Measurements from ENCODE around the gene CELF4. TPM values are rescaled to one million over a fixed set of nuclear protein-coding genes. Genes with fewer than 3 reads are reported as not detected.

CELF4 gene
- total and polyA plus RNA-seq, 4 donors, result 0.24 to 3.0 (median 1.3) TPM

DNA sequence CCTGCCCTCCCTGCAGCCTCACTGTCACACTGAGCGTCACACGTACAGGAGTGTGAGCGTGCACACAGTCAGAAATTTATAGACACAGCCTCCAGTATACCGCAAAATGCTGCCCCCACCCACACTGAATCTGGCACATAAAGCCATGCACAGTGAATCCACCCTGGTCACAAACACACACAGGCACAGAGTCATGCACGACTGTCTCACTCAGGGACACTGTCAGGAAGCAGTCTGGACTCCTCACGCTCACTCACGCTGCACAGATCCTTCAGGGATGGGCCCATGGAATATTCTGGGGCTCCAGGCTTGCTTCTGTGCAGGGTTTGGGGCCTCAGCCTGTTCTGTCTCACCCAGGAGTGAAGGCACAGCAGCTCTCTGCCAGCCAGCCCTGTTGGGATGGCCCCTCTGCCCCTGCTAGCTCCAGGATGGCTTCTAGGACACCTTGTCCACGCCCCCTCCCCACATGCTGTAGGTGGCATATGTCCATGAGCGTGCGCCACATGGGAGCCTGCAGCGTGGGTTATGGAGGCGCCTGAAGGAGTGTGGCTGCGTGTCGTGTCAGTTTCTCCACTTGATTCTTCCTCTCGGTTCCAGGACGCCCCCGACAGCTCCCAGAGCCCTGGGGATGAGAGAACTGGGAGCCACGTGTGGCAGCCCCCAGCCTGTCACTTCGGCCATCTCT lies 175.8 kb downstream of the CELF4 start:
- WGBS, 2 donors, result 92 to 94% methylated on average over 19 of the region's 19 CpGs
- Histone ChIP-seq H3K9ac (ENCODE audit: insufficient read depth in 1 of 2, low read length in 2 of 2) (no peak overlapping the region), H3K4me3 (no peak overlapping the region), H3K36me3 (ENCODE audit: control insufficient read depth in 4 of 4, insufficient read depth in 4 of 4, low read length in 4 of 4) (no peaks in the 10 kb centered on the region), H3K9me3 (ENCODE audit: control insufficient read depth in 4 of 4, insufficient read depth in 3 of 4, low read length in 3 of 4) (peaks cover 0 to 19% (median 2%) of the 10 kb centered on the region in 4 donors), H3K27ac (ENCODE audit: low read depth in 1 of 2, low read length in 1 of 2) (no peak overlapping the region), H3K4me1 (ENCODE audit: control insufficient read depth in 5 of 5, insufficient read depth in 5 of 5, low read length in 5 of 5) (peaks cover 0 to 14% (median 8%) of the 10 kb centered on the region in 5 donors), H3K27me3 (ENCODE audit: control insufficient read depth in 3 of 3, insufficient read depth in 3 of 3, low read length in 2 of 3) (no peaks in the 10 kb centered on the region)
- no peak for ATAC-seq (ENCODE audit: insufficient read depth, low FRiP score)
- TF ChIP-seq, protein P1, sequence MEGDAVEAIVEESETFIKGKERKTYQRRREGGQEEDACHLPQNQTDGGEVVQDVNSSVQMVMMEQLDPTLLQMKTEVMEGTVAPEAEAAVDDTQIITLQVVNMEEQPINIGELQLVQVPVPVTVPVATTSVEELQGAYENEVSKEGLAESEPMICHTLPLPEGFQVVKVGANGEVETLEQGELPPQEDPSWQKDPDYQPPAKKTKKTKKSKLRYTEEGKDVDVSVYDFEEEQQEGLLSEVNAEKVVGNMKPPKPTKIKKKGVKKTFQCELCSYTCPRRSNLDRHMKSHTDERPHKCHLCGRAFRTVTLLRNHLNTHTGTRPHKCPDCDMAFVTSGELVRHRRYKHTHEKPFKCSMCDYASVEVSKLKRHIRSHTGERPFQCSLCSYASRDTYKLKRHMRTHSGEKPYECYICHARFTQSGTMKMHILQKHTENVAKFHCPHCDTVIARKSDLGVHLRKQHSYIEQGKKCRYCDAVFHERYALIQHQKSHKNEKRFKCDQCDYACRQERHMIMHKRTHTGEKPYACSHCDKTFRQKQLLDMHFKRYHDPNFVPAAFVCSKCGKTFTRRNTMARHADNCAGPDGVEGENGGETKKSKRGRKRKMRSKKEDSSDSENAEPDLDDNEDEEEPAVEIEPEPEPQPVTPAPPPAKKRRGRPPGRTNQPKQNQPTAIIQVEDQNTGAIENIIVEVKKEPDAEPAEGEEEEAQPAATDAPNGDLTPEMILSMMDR (IDR thresholded peaks at IDR 0.05; ENCODE audit: control extremely low read depth, extremely low read depth), result no peak
- no peak for DNase-seq

GRCh38 chr18:37389041-37389440 lies 176.6 kb downstream of the CELF4 start:
- 70 to 71% methylated on average over 5 of the region's 5 CpGs for WGBS, 2 donors
- Histone ChIP-seq H3K9me3 (ENCODE audit: control insufficient read depth in 4 of 4, insufficient read depth in 3 of 4, low read length in 3 of 4) (peaks cover 0 to 19% (median 2%) of the 10 kb centered on the region in 4 donors), H3K36me3 (ENCODE audit: control insufficient read depth in 4 of 4, insufficient read depth in 4 of 4, low read length in 4 of 4) (no peaks in the 10 kb centered on the region), H3K4me3 (no peak overlapping the region), H3K9ac (ENCODE audit: insufficient read depth in 1 of 2, low read length in 2 of 2) (no peak overlapping the region), H3K27me3 (ENCODE audit: control insufficient read depth in 3 of 3, insufficient read depth in 3 of 3, low read length in 2 of 3) (no peaks in the 10 kb centered on the region), H3K27ac (ENCODE audit: low read depth in 1 of 2, low read length in 1 of 2) (no peak overlapping the region), H3K4me1 (ENCODE audit: control insufficient read depth in 5 of 5, insufficient read depth in 5 of 5, low read length in 5 of 5) (peaks cover 0 to 16% (median 3%) of the 10 kb centered on the region in 5 donors)
- TF ChIP-seq, protein P1 (IDR thresholded peaks at IDR 0.05; ENCODE audit: control extremely low read depth, extremely low read depth), result no peak
- no peak for ATAC-seq (ENCODE audit: insufficient read depth, low FRiP score)
- no peak for DNase-seq

GRCh38 chr18:37388413-37388812 lies 177.2 kb downstream of the CELF4 start:
- H3K9me3 ChIP-seq (ENCODE audit: control insufficient read depth in 4 of 4, insufficient read depth in 3 of 4, low read length in 3 of 4), result peaks cover 0 to 19% (median 2%) of the 10 kb centered on the region in 4 donors
- ATAC-seq (ENCODE audit: insufficient read depth, low FRiP score) (no peak), DNase-seq (no peak)
- peaks cover 0 to 18% (median 0%) of the 10 kb centered on the region in 5 donors for H3K4me1 ChIP-seq (ENCODE audit: control insufficient read depth in 5 of 5, insufficient read depth in 5 of 5, low read length in 5 of 5)
- no peak overlapping the region for H3K9ac ChIP-seq (ENCODE audit: insufficient read depth in 1 of 2, low read length in 2 of 2)
- 67 to 69% methylated on average over 5 of the region's 5 CpGs for WGBS, 2 donors
- no peak overlapping the region for H3K27ac ChIP-seq (ENCODE audit: low read depth in 1 of 2, low read length in 1 of 2)
- H3K27me3 ChIP-seq (ENCODE audit: control insufficient read depth in 3 of 3, insufficient read depth in 3 of 3, low read length in 2 of 3), result no peaks in the 10 kb centered on the region
- H3K36me3 ChIP-seq (ENCODE audit: control insufficient read depth in 4 of 4, insufficient read depth in 4 of 4, low read length in 4 of 4), result no peaks in the 10 kb centered on the region
- H3K4me3 ChIP-seq, result no peak overlapping the region
- TF ChIP-seq, protein P1 (IDR thresholded peaks at IDR 0.05; ENCODE audit: control extremely low read depth, extremely low read depth), result no peak
